ENCODE measurements around the gene PNPO.

Gene PNPO

GRCh38 chr17:47993031-47993564, 51.7 kb downstream of the PNPO start:
- Histone ChIP-seq H3F3A (ENCODE audit: insufficient read depth, low read length) (no peaks in the 10 kb centered on the region), H3K79me2 (ENCODE audit: insufficient read depth, low read length) (no peaks in the 10 kb centered on the region), H3K4me1 (ENCODE audit: insufficient read depth, low read length, severe bottlenecking) (no peaks in the 10 kb centered on the region), H4K20me1 (ENCODE audit: insufficient read depth, low read length) (no peaks in the 10 kb centered on the region), H3K4me2 (ENCODE audit: low read length) (no peak overlapping the region), H3K27me3 (ENCODE audit: insufficient read depth, low read length) (no peaks in the 10 kb centered on the region; the same call in 1 of the 2 replicates), H3K9me3 (ENCODE audit: low read length) (no peaks in the 10 kb centered on the region), H3K9ac (ENCODE audit: low read length) (no peak overlapping the region), H3K4me3 (ENCODE audit: low read depth, low read length, poor library complexity, severe bottlenecking) (no peak overlapping the region), H3K36me3 (ENCODE audit: insufficient read depth, low read length) (no peaks in the 10 kb centered on the region), H3K27ac (ENCODE audit: low read depth, low read length, poor library complexity, severe bottlenecking) (no peak overlapping the region), H3K9me2 (ENCODE audit: low read depth, low read length) (no peaks in the 10 kb centered on the region), H2AFZ (ENCODE audit: low read length) (no peak overlapping the region)
- no peak for TF ChIP-seq EZH2 (IDR thresholded peaks at IDR 0.05; ENCODE audit: borderline replicate concordance, low read length)
- TF ChIP-seq, protein P1, sequence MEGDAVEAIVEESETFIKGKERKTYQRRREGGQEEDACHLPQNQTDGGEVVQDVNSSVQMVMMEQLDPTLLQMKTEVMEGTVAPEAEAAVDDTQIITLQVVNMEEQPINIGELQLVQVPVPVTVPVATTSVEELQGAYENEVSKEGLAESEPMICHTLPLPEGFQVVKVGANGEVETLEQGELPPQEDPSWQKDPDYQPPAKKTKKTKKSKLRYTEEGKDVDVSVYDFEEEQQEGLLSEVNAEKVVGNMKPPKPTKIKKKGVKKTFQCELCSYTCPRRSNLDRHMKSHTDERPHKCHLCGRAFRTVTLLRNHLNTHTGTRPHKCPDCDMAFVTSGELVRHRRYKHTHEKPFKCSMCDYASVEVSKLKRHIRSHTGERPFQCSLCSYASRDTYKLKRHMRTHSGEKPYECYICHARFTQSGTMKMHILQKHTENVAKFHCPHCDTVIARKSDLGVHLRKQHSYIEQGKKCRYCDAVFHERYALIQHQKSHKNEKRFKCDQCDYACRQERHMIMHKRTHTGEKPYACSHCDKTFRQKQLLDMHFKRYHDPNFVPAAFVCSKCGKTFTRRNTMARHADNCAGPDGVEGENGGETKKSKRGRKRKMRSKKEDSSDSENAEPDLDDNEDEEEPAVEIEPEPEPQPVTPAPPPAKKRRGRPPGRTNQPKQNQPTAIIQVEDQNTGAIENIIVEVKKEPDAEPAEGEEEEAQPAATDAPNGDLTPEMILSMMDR (IDR thresholded peaks at IDR 0.05; ENCODE audit: low read length), result no peak

- Histone ChIP-seq H3K9me3 (ENCODE audit: low read length) (no peaks in the 10 kb centered on the region), H4K20me1 (ENCODE audit: insufficient read depth, low read length) (no peaks in the 10 kb centered on the region), H3K27me3 (ENCODE audit: insufficient read depth, low read length) (no peaks in the 10 kb centered on the region; the same call in 1 of the 2 replicates), H3K4me3 (ENCODE audit: low read depth, low read length, poor library complexity, severe bottlenecking) (no peak overlapping the region), H3K4me1 (ENCODE audit: insufficient read depth, low read length, severe bottlenecking) (no peaks in the 10 kb centered on the region), H2AFZ (ENCODE audit: low read length) (no peak overlapping the region), H3K9me2 (ENCODE audit: low read depth, low read length) (no peaks in the 10 kb centered on the region), H3F3A (ENCODE audit: insufficient read depth, low read length) (no peaks in the 10 kb centered on the region), H3K27ac (ENCODE audit: low read depth, low read length, poor library complexity, severe bottlenecking) (no peak overlapping the region), H3K36me3 (ENCODE audit: insufficient read depth, low read length) (no peaks in the 10 kb centered on the region), H3K79me2 (ENCODE audit: insufficient read depth, low read length) (no peaks in the 10 kb centered on the region), H3K9ac (ENCODE audit: low read length) (no peak overlapping the region), H3K4me2 (ENCODE audit: low read length) (no peak overlapping the region)
- TF ChIP-seq EZH2 (IDR thresholded peaks at IDR 0.05; ENCODE audit: borderline replicate concordance, low read length), result no peak
- TF ChIP-seq, protein P1 (IDR thresholded peaks at IDR 0.05; ENCODE audit: low read length), result no peak
These were observed 52.6 kb downstream of the PNPO start for GRCh38 chr17:47993964-47994363.

GRCh38 chr17:47994724-47995123, 53.4 kb downstream of the PNPO start:
- H3K9me2 ChIP-seq (ENCODE audit: low read depth, low read length), result no peaks in the 10 kb centered on the region
- H3K9me3 ChIP-seq (ENCODE audit: low read length), result no peaks in the 10 kb centered on the region
- H3K9ac ChIP-seq (ENCODE audit: low read length), result no peak overlapping the region
- no peaks in the 10 kb centered on the region for H3K4me1 ChIP-seq (ENCODE audit: insufficient read depth, low read length, severe bottlenecking)
- no peaks in the 10 kb centered on the region for H3F3A ChIP-seq (ENCODE audit: insufficient read depth, low read length)
- H3K4me2 ChIP-seq (ENCODE audit: low read length), result no peak overlapping the region
- TF ChIP-seq, protein P1 (IDR thresholded peaks at IDR 0.05; ENCODE audit: low read length), result no peak
- TF ChIP-seq EZH2 (IDR thresholded peaks at IDR 0.05; ENCODE audit: borderline replicate concordance, low read length), result no peak
- no peaks in the 10 kb centered on the region for H4K20me1 ChIP-seq (ENCODE audit: insufficient read depth, low read length)
- H2AFZ ChIP-seq (ENCODE audit: low read length), result no peak overlapping the region
- no peaks in the 10 kb centered on the region for H3K36me3 ChIP-seq (ENCODE audit: insufficient read depth, low read length)
- no peaks in the 10 kb centered on the region for H3K79me2 ChIP-seq (ENCODE audit: insufficient read depth, low read length)
- H3K27me3 ChIP-seq (ENCODE audit: insufficient read depth, low read length), result no peaks in the 10 kb centered on the region; the same call in 1 of the 2 replicates
- no peak overlapping the region for H3K4me3 ChIP-seq (ENCODE audit: low read depth, low read length, poor library complexity, severe bottlenecking)
- no peak overlapping the region for H3K27ac ChIP-seq (ENCODE audit: low read depth, low read length, poor library complexity, severe bottlenecking)

Data from OCI-LY1 (cell line).